SH-SY5Y (cell line): ENCODE data around the gene CRACDL.

ENCODE experiments used
- GATA2 ChIP-seq: IDR thresholded peaks from 2 replicates; pipeline ENCODE4 v1.6.1; 2011; ENCODE audit warnings: mild to moderate bottlenecking, low read depth, low read length
- GATA3 ChIP-seq: IDR thresholded peaks from 2 replicates; pipeline ENCODE4 v1.6.1; 2011; ENCODE audit warnings: low read depth, mild to moderate bottlenecking, low read length, moderate library complexity

- TF ChIP-seq GATA2 (no peak), GATA3 (no peak)
Measured at GRCh38 chr2:98826856-98827255, 109.2 kb downstream of the CRACDL start.
